T follicular helper cell (primary cell): Measurements from ENCODE around the gene PKD2L2.
"Not testable (repeated sequence)": the region's sequence is repeated elsewhere in the genome, so short reads cannot be mapped to it uniquely, and the experiment has no call there.

Experiments
- DNase-seq: peaks from one replicate; pipeline ENCODE4 v3.0.0-alpha.2; 2020; ENCODE audit warnings: low read depth
- total RNA-seq, 2 experiments: gene quantifications; one replicate each; lab custom pipeline; 2026; lab: John Stamatoyannopoulos, UW

The PKD2L2 gene
- 0 to 0.13 reads per million in 2 experiments for total RNA-seq

DNA sequence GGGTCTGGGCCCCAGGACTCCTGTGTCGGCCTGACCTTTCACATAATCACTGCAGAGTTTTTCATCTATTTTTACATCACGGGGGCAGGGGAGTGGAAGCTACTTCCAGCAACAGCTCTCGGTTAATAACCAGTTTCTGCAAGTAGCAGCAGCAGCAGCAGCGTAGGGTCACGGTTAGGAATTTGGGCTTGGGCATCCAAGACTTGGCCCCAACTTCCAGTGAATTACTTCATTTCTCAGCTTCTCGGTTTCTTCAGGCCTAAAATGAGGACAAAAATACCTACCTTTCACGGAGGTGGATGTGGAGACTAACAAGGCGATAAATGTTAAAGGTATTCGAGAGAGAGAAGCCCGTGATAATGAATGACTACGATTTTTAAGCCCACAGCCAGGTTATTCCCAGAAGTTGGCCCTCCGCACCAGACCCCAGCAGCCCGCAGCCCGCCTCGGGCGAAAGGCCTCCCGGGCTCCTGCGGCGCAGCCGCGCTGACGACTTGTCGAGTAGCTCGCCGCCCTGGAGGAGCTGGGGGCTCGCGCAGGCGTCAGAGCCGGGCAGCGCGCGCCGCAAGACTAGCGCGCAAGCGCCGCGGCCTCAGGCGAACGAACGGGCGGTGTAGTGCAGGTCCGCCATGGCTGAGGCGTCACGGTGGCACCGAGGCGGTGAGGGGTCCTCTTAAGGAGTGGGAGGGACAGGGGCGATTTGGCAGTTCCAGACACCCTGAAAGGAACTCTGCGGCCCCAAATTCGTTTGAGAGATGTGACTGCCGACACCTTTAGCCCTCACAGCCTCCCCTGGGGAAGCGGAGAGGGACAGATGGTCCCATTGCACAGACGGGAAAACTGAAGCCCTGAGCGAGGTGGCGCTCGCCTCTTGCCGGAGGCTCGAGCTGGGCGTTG, at the start of gene PKD2L2:
Gene PKD2L2 (plus strand): TSS at position 595 of the 897 bp plus-strand sequence. CDS start 35 bp downstream, at position 630.
- peak; percentile 61 for DNase-seq

DNA sequence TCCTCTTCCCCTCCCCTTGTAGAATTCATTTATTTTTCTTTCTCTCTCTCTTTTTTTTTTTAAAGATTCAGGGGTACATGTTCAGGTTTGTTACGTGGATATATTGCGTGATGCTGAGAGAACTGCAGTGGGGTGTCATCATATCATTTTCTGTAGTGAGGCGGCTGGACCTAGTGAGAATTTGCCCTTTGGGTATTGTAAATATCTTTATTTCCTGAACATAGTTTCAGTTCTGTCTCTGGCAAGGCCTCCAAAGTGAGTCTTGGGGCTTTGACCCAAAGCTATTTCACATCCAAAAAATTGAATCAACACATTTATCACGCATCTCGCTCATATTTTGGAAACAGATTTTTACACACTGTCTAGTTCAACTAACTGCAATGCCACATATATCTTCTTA, 47.0 kb upstream of the PKD2L2 start:
- no peak for DNase-seq

DNA sequence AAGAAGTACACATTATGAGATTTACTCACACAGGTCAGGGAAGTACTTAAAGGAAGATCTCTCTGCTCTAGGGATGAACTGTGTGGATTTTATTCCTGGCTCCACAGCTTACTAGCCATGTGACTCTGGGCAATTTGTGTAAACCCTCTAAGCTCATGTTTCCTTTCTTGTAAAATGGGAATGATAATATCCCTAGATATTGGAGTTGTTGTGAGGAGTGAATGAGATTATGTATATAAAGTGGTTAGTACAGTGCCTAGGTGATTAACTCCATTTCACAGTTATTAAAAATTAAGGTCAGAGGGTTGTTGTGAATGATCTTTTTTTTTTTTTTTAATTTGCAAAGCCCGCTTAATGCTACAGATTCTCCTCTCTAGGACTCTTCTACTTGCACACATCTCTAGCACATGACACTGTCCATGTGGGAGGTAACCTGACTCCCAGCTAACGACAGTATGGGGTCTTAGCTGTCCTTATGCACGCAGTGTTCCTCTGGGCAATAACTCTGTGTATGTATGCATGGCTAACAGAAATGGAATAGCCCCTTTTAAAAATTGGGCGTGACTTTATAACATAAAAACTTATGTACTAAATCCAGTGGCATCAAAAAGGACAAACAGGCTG, 45.5 kb upstream of the PKD2L2 start:
- DNase-seq = no peak

DNA sequence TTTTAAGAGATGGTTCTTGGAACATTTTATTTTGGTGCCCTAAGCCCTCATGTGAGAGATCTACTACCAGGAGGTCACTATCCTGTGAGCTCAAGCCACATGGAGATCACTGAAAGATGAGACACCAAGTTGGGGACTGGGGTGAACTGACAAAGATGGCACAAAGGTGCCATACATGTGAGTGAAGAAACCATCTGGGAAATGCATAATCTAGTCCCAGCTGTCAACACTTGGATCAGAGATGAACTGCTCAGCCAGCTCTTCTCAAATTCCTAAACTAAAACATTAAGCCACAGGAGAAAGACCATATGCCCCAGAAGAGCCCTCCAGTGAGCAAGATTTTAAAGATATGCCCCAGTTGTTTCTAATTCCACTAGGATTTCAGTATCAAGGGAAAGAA, 43.8 kb upstream of the PKD2L2 start:
- no peak for DNase-seq

DNA sequence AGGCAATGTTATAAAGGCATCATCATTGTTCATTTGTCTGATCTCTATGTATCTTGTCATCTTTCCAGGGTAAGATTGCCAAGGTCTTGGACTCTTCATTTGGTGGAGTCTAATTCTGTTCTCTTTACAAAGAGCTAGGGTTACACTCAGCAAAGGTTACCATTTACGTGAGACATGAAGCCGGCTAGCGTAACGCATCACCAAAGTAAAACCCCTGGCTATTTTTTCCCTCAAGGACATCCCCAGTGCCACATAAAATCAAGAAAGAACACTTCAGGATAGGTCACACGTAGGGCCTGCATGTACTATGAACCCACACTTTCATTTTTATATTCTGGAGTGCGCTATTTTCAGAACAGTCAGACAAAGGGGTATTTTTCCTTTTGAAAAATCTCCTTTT, 41.6 kb upstream of the PKD2L2 start:
- no peak for DNase-seq

DNA sequence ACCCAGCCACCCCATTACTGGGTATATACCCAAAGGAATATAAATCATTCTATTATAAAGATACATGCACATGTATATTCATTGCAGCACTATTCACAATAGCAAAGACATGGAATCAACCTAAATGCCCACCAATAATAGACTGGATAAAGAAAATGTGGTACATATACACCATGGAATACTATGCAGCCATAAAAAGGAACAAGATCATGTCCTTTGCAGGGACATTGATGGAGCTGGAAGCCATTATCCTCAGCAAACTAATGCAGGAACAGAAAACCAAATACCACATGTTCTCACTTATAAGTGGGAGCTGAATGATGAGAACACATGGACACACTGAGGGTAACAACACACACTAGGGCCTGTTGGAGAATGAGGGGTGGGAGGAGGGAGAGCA, 36.1 kb upstream of the PKD2L2 start:
- not testable (repeated sequence) for DNase-seq

DNA sequence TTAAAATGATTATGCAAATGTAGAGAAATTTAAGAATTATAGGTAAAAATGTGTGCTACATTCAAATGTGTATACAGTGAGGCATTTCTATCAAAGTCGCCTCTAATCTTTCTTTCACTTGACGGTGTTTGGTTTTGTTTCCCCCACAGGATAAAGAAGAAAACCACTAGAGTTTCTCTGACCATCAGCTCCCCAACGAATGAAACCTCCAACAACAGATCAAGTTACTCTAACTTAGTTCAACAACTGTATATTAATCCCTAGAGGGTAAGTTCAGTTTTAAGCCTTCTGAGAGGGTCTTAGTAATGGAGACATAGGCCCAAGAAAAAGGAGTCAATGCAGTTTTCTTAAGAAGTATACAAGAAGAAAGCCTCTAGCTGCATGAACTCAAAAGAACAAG, 33.1 kb upstream of the PKD2L2 start:
- DNase-seq = no peak

DNA sequence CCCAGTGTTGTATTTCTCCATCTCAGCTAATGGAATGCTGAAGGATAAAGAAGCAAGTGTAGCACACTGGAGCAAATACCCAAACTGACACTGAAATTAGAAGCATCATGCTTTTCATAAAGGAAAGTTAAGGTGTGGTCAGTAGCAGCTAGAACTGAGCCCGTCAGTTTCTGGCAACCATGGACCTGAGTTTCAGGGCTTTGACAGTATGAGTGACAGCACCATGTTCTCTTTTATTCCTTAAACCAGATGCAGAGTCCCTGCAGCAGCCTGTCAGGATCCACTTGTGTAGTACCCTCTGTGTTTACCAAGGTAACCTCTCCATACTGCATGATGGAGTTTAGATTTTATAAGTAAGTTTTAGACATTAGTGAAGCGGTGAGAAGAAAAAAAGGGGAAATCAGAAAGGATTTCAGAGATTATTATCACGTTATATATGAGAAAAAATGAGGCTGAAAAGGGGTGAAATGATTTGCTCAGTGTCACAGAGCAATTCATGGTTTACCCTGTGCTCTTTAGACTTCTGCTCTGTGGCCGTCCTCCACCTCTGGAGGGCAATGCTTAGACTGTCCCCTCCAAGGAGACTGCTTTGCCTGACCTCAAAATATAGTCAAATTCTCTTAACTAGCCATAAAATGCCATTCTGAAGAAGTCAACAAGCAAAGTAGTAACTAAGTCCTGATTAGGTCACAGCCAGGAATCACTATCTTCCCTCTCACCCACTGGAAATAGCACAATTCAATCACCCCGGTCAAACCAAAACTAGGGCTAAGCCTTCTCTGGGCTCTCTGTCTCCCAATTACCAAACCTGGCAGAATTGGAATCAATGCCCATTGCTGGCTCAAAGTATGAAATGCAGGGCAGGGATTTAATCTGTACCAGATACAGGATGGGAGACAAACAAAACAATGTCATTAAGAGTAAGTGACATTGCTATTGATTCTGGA, 32.1 kb upstream of the PKD2L2 start:
- no peak for DNase-seq

DNA sequence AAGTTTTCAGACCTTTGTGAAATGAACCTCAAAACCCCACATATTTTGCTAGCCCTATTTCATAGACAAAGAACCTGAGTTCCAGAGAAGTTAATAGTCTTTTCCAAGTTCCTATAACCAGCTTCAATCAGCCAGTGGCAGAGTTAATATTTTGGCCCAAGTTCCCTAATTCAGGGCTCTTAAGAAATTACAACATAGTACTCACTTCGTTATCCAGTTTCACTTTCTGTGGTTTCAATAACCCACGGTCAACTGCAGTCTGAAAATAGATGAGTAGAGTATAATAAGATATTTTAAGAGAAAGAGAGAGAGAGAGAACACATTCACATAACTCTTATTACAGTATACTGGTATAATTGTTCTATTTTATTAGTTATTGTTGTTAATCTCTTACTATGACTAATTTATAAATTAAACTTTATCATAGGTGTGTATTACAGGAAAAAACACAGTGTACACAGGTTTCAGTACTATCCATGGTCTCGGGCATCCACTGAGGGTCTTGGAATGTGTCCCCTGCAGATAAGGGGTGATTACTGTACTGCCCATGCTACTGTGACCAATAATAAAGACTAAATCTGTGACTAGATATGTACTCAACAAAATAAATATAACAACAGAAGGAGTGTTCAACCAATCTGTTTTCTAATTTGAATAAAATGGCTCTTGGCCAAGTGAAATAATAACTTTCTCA, 30.9 kb upstream of the PKD2L2 start:
- DNase-seq = no peak

DNA sequence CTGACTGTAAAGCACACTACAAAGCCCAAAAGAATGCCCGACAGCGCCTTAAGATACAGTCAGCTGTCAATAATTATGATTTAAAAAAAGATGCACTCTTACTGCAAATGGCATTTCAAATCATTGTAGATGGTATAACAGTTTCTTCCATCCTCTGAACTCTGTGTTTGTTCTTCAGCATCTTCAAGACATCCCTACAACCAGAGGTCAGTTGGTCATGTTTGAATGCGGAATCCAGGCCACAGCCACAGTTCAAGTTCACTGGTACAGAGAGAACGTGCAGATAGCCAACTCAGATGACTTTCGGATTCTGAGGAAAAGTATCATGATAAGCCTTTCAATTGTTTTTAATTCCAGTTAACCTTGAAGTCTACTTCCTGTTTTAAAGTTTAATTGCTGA, 30.3 kb upstream of the PKD2L2 start:
- DNase-seq = no peak

DNA sequence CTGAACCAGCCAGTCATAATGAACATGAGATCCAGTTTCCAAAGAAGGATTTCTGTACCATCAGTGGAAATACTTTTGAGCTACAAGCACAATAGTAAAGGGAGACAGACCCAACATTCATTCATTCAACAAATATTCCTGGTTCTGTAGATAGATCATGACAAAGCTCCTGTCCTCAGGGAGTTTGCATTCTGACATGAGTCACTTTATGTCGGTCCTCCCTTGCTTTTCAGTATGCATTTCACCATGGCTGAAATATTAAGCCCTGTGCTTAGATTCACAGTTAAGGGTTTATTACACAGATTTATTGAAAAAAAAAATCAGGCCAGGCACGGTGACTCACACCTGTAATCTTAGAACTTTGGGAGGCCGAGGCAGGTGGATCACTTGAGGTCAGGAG, 27.0 kb upstream of the PKD2L2 start:
- DNase-seq = no peak

DNA sequence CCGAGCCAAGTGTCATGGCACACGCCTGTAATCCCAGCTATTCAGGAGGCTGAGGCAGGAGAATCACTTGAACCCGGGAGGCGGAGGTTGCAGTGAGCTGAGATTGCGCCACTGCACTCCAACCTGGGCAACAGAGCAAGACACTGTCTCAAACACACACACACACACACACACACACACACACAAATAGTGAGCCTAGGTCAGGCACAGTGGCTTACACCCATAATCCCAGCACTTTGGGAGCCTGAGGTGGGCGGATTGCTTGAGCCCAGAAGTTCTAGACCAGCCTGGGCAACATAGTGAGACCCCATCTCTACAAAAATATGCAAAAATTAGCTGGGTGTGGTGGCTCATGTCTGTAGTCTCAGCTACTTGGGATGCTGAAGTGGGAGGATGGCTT, 25.6 kb upstream of the PKD2L2 start:
- not testable (repeated sequence) for DNase-seq

DNA sequence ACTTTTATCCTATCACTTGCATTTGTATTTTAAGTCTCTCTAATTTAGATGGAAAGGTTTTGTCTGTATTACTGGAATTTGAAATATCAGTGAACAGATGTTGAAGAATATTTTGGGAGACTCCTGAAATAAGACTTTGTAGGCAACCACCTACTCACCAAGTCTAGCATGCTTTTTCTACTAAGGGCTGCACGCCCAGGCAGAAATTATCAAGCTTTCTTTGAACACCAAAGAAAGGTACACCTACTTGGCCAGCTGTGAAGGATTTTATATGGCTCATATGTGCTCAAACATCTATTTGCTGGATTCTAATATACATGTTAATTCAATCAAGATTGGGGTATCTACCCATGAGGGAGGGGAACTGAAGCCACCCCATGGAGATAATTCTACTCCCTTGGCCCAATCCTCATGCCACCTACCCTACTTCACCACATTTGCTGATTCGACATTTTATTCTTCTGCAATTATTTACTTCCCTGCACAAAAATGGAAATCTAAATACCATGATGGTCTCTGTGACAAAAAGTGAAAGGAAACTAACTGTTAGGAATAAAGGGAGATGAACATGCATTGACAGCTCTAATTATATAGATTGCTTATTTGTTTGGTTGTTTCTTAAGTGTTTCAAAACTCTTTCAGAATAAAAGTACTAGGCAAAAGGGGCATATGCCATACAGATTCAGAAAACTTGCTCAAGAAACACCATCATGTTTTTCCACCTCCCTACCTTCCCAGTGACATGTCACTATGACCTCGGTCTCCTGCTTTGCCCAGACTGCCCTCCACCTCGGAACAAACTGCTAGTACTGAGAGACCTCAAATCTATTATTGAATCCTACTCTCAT, 22.5 kb upstream of the PKD2L2 start:
- DNase-seq = no peak

DNA sequence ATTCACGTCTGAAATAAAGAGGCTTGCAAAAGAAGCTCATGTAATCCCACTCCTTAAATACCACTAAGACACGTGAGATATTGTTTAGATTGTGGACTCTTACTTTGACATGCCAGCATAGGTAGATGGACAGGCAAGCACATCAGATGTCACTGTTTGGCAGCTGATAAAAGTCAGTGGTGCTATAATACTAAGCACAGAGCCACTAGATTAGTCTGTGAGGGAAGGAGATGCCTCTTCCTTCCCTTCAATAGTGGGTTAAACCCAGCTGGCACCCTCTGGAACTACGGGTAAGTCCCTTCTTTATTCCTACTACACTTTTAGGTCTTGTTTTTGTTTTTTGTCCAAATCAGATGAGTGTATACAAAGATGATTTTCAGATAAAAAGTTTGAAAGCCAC, 21.6 kb upstream of the PKD2L2 start, which contains the start of gene MYOT:
Gene MYOT (plus strand): TSS at position 197 of the 400 bp plus-strand sequence. CDS start 2,792 bp downstream, outside the sequence.
- no peak for DNase-seq

DNA sequence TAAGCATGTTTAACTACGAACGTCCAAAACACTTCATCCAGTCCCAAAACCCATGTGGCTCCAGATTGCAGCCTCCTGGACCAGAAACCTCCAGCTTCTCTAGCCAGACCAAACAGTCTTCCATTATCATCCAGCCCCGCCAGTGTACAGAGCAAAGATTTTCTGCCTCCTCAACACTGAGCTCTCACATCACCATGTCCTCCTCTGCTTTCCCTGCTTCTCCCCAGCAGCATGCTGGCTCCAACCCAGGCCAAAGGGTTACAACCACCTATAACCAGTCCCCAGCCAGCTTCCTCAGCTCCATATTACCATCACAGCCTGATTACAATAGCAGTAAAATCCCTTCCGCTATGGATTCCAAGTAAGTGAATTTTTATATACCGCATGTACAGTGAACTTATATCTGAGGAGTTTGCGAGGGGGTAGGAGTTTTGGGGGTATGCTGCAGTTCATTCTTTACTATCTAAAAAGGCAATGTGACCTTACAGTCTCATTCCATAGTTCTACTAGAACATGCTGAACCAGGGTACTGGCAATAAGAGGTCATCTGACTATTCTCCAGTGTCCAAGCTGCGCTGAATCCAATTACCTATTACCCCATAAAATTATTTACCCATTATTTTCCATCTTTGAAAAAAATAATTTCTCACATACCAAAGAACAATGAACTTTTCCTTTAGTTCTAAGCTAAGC, 18.5 kb upstream of the PKD2L2 start:
- DNase-seq = no peak

DNA sequence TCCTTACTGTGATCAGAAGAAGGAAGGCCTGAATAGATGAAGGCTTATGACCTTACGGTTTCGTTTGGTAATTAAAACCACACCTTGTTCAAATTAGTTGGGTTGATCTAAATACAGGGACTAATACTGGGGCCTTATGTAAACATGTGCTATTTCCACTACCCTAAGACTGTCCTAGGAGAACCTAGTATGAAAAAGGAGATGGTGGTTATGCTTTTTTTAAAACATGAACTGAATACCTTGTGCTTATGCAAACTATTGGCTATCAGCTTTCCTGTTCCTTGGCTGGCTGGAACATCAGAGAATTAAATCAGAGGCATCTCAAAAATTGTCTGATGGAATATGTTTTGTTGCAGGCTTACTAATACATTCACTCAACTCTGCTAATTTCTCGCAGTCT, 17.7 kb upstream of the PKD2L2 start:
- no peak for DNase-seq

DNA sequence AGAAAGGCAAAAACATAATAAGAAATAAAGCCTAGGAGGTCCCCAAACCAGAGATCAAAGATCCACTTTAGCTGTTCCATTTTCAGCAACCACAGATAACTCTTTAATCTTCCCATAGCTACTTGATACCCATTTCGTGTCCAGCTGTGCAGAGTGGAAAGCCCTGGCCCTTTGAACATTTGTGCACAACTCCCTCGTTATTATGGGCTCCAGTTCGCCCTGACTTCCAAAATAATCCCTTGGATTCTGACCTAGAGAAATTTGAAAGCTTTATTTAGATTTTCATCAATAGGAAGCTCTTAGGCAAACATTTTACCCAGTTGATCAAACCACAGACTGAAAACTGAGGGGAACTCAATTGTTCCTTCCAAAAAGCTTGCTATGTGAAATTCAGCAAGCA, 16.8 kb upstream of the PKD2L2 start:
- no peak for DNase-seq

DNA sequence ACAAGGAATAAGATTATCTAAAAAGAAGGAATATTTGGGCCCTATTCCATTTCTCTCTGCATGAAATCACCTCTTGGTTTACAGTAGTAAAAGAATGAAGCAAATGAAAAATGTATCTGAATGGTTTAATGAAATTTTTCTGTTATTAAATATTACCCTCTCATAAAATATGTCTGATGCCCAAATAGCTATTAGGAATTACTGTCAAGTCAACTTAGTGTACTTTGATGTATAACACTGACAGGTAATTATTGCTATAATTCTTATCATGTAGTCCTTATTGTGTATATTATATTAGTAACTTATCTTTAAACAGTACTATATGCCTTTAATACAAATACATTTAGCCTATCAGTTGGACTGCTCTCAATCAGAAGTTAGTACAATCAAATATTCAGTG, 13.2 kb upstream of the PKD2L2 start:
- DNase-seq = no peak

DNA sequence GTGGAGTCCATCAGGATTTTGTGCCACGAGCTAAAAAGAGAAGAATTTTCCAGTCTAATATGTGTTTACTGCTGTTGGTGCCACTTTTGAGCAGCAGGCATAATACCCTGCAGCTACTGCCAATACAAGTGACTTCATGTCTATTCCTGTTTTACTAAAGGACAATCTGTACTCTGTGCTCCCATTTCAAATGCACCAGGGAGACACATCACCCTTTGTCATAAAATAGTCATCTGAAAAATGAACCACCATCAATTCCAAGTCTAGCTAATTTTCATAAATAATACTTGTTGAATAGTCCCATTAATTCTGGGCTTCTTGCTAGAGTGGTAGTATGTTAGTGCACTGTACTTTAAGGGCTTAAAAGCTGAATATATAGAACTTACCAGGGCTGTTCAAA, 8.9 kb upstream of the PKD2L2 start:
- no peak for DNase-seq

DNA sequence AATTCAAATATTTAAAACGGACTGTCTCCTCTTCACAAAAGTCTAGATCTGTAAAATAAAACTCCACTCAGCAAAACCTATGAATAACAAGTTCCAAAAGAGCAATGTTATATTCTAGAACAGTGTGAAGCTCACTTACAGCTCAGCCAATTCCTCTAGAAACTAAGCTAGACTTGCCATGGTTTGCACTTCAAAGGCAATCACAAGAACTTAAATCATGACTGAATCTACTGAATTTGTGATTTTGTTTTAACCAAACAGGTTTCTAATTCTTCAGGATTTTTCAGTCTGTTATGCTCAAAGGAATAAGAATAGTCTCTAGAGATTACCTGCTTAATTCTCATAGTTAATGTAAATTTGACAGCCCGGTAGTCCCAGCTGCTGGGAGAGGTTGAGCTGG, 1.4 kb upstream of the PKD2L2 start:
- DNase-seq = no peak
